Astrocyte of the spinal cord (primary cell): ENCODE measurements around the gene FSHB.

Source experiments
- DNase-seq: peaks from one replicate; pipeline ENCODE4 v3.0.0; 2011; ENCODE audit warnings: low read depth, low spot score
- H3K4me3 ChIP-seq: 2 replicates; pipeline ENCODE4 v1.5.1; 2011; ENCODE audit warnings: low read depth, mild to moderate bottlenecking, low read length, moderate library complexity
- in situ Hi-C: cut with HindIII; loops from 2 replicates; pipeline ENCODE4 v1.10.0; 2017; ENCODE audit warnings: low sequenced_read_pairs
- TF ChIP-seq, protein P1 (sequence below): IDR thresholded peaks from 2 replicates; pipeline ENCODE4 v1.5.1; 2012; ENCODE audit warnings: low read depth, mild to moderate bottlenecking, low read length, inconsistent platforms

FSHB gene

DNA sequence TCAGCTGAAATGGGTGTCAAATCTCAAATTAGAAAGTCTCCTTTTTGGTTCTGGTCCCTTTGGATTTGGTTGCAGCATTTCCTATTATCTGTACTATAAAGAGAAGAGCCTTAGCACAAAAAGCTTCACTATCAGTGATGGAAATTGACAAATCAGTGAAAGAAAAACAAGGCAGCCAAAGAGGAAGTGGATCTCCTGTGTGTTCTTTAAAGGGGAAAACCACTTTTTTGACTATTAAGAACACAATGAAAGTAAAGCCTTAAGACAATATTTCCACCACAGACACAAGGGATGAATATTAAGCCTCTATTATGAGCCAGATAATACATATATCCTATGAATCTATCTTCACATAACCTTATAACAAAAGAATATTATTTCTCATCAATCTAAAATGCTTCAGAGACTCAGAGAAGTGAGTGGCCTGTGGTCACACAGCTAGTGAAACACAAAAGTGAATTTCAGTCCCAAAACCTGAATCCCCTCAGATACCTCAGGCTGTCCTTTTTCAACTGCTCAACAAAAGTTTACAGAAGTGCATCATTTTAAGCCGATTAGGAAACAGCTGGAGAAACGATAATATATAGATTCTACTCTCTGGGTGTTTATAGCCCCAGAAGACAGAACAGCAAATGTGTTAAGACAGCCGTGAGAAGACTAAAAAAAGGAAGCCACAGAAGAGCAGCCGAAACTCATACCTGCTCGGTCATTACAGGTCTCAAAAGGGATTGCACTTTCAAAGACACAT, 24.4 kb upstream of the FSHB start:
- no peak for DNase-seq
- in situ Hi-C loops, result no loop called here

DNA sequence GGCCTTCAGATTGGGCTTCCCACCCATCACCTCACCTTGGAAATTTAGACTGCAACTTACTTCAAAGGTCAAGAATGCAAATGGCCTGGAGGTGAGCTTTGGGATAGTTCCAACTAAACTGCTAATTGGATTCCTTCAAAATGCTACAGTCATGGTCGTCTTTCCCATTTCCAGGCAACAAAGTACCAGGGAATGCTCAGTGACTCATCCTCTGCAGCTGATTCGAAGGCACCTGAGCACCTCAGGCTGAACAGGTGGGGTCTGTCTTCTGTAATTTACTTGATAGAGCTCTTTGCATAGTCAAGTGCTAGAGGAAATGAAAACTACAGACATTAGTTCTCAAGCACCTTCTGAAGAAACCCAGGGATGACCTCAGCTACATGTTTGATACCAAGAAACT, 20.5 kb upstream of the FSHB start:
- in situ Hi-C loops, result no loop called here
- no peak overlapping the region for H3K4me3 ChIP-seq
- no peak for DNase-seq
- TF ChIP-seq, protein P1, sequence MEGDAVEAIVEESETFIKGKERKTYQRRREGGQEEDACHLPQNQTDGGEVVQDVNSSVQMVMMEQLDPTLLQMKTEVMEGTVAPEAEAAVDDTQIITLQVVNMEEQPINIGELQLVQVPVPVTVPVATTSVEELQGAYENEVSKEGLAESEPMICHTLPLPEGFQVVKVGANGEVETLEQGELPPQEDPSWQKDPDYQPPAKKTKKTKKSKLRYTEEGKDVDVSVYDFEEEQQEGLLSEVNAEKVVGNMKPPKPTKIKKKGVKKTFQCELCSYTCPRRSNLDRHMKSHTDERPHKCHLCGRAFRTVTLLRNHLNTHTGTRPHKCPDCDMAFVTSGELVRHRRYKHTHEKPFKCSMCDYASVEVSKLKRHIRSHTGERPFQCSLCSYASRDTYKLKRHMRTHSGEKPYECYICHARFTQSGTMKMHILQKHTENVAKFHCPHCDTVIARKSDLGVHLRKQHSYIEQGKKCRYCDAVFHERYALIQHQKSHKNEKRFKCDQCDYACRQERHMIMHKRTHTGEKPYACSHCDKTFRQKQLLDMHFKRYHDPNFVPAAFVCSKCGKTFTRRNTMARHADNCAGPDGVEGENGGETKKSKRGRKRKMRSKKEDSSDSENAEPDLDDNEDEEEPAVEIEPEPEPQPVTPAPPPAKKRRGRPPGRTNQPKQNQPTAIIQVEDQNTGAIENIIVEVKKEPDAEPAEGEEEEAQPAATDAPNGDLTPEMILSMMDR, result no peak

More for the DNA sequence above, 24.4 kb upstream of the FSHB start:
- TF ChIP-seq, protein P1, result no peak
- no peak overlapping the region for H3K4me3 ChIP-seq

DNA sequence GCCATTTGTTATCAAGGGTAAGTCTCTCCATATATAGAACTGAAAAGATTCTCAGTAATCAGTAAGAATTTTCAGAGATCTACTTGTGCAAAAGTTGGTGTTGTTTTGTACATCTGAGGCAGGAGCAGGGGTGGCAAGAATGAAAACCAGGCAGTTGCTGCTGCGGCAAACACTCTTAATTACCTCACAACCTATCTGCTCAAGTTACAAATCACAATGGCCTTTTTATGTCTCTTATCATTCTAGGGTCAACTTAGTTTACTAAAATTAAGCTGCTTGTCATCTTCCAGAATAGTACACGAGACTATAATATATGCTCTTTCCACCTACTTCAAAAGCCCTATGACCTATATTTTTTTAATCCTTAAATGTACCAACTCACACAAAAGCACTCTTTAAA, 14.3 kb upstream of the FSHB start:
- TF ChIP-seq, protein P1, result no peak
- no peak overlapping the region for H3K4me3 ChIP-seq
- in situ Hi-C loops, result no loop called here
- no peak for DNase-seq

DNA sequence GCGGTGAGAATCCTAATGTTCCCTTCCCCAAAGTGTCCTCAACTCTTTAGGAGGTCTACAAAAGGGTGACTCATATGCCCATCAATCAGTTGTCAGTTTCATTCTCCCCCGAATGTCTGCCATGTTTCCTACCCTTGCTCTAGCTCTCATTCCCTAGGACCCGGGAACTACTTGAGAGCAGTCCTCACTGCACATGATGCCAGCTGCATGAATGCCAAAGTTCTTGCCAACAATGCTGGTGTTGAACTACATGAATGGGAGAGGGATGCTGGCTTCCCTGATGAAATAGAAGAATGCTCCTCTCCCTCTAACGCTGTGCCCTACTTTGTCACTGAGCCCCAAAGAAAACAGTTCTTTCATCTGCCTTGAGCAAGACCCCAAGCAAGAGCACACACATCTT, 12.5 kb upstream of the FSHB start:
- TF ChIP-seq, protein P1, result no peak
- H3K4me3 ChIP-seq, result no peak overlapping the region
- in situ Hi-C loops, result no loop called here
- DNase-seq, result no peak

DNA sequence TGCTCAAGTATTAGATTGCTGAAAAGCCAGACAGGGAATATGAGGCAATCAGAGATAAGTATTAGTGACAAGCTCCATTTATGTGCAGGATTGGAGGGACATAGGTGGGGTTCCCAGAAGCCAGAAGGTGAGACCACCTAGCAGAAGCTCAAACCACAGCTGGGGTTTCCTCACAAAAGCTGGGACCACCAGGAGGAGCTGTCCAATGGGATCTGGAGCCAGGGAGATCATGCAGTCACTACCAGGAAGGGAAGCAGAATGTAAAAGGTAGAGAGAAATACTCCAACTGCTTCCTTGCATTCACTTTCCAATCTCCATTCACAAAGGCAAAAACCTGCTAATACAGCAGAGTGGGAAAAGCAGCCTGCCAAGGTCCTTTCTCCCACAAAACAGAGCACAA, 5.2 kb upstream of the FSHB start:
- in situ Hi-C loops, result no loop called here
- TF ChIP-seq, protein P1, result no peak
- H3K4me3 ChIP-seq, result no peak overlapping the region
- DNase-seq, result no peak

DNA sequence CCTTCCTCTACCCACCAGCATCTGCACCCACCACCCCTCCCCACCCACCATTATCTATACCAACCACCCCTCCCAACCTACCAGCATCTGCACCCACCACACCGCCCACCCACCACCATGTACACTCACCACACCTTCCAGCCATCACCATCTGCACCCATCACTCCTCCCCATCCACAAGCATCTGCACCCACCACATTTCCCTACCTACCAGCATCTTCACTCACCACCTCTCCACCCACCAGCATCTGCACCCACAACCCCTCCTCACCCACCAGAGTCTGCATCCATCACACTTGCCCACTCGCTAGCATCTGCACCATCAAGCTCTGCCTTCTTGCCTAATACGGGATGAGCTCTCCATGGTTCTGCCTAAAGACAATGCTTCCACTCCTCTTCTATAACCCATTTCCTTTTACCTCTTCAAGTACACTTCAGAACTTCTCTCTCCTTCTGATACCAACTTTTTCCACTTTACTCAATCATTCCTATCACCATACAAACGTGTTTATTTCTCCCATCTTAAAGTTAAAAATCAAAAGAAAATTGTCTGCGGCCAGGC, 2.4 kb upstream of the FSHB start:
- no peak for DNase-seq
- no peak overlapping the region for H3K4me3 ChIP-seq
- in situ Hi-C loops, result no loop called here
- TF ChIP-seq, protein P1, result no peak
